Non-pigmented ciliary epithelial cell (primary cell): Measurements from ENCODE around the gene OR10H5.
"Not testable (repeated sequence)": the region's sequence is repeated elsewhere in the genome, so short reads cannot be mapped to it uniquely, and the experiment has no call there.

ENCODE experiments used
- DNase-seq: peaks from one replicate; pipeline ENCODE4 v3.0.0-alpha.2; 2010; ENCODE audit warnings: low read depth

Gene OR10H5

GRCh38 chr19:15787611-15788155 lies at the start of gene OR10H5:
OR10H5 (plus strand) TSS chr19:15787661; CDS start chr19:15794049, 6,388 bp downstream.
- no peak for DNase-seq

GRCh38 chr19:15737722-15738121 lies 49.7 kb upstream of the OR10H5 start, which contains the start of gene OR10H3:
OR10H3 (plus strand) TSS chr19:15737985; CDS start chr19:15741393, 3,408 bp downstream.
- DNase-seq = no peak

- DNase-seq = no peak
These were observed 46.7 kb upstream of the OR10H5 start for GRCh38 chr19:15740785-15741184.

GRCh38 chr19:15748239-15748638 lies 39.2 kb upstream of the OR10H5 start:
- no peak for DNase-seq

- no peak for DNase-seq
These were observed 29.1 kb upstream of the OR10H5 start for GRCh38 chr19:15758379-15758778.

- DNase-seq = no peak
These were observed 27.4 kb upstream of the OR10H5 start for GRCh38 chr19:15759962-15760565.

GRCh38 chr19:15769586-15769985 lies 17.9 kb upstream of the OR10H5 start:
- no peak for DNase-seq

GRCh38 chr19:15774159-15774558 lies 13.3 kb upstream of the OR10H5 start:
- not testable (repeated sequence) for DNase-seq

GRCh38 chr19:15775249-15775648 lies 12.2 kb upstream of the OR10H5 start:
- DNase-seq = no peak

- DNase-seq = no peak
These were observed 11.2 kb upstream of the OR10H5 start for GRCh38 chr19:15776264-15776663.

- no peak for DNase-seq
These were observed 10.2 kb upstream of the OR10H5 start for GRCh38 chr19:15776991-15777970.

GRCh38 chr19:15779756-15780476 lies 7.5 kb upstream of the OR10H5 start:
- no peak for DNase-seq

GRCh38 chr19:15780610-15781418 lies 6.6 kb upstream of the OR10H5 start:
- no peak for DNase-seq

GRCh38 chr19:15781661-15782060 lies 5.8 kb upstream of the OR10H5 start:
- DNase-seq = no peak

- DNase-seq = no peak
These were observed 5.2 kb upstream of the OR10H5 start for GRCh38 chr19:15782211-15782610.

- DNase-seq = not testable (repeated sequence)
These were observed 4.6 kb upstream of the OR10H5 start for GRCh38 chr19:15782896-15783295.

- DNase-seq = no peak
These were observed 1.3 kb downstream of the OR10H5 start for GRCh38 chr19:15788594-15789270.

- no peak for DNase-seq
These were observed 2.6 kb downstream of the OR10H5 start for GRCh38 chr19:15790096-15790495.

- DNase-seq = not testable (repeated sequence)
These were observed 6.8 kb downstream of the OR10H5 start for GRCh38 chr19:15794279-15794678.

GRCh38 chr19:15810335-15810734 lies 22.9 kb downstream of the OR10H5 start:
- DNase-seq = no peak

GRCh38 chr19:15811476-15811875 lies 24.0 kb downstream of the OR10H5 start:
- DNase-seq = no peak
